ENCODE measurements around the gene DCHS2. TPM values are rescaled to one million over a fixed set of nuclear protein-coding genes. Genes with fewer than 3 reads are reported as not detected.

DCHS2 gene
- total RNA-seq, 1 experiment from 2014 or later: 0.02 TPM

GRCh38 chr4:154439224-154439623, 52.4 kb downstream of the DCHS2 start:
- Histone ChIP-seq H2AFZ (no peak overlapping the region), H3K27ac (no peak overlapping the region), H3K4me3 (no peak overlapping the region), H4K20me1 (ENCODE audit: insufficient read depth) (no peaks in the 10 kb centered on the region), H3K27me3 (ENCODE audit: insufficient read depth, low read depth) (no peaks in the 10 kb centered on the region), H3K4me1 (replicated peaks; ENCODE audit: insufficient read depth) (no peaks in the 10 kb centered on the region), H3K9me2 (ENCODE audit: insufficient read depth) (no peaks in the 10 kb centered on the region), H3K9me3 (ENCODE audit: insufficient read depth, low read depth) (no peaks in the 10 kb centered on the region), H3K4me2 (no peak overlapping the region), H3F3A (ENCODE audit: insufficient read depth, low read depth) (no peaks in the 10 kb centered on the region), H3K79me2 (ENCODE audit: low read depth) (no peaks in the 10 kb centered on the region), H3K36me3 (ENCODE audit: low read depth) (no peaks in the 10 kb centered on the region)
- no peak for DNase-seq
- CTCF ChIA-PET: no interaction called here
- intact Hi-C loops (cut with micrococcal nuclease; ENCODE audit: unreplicated experiment): no loop called here
- no TSS peak for BruUV-seq (replicated peaks)
- no peak for TF ChIP-seq EZH2 (IDR thresholded peaks at IDR 0.05; ENCODE audit: low read depth)
- TF ChIP-seq CTCF (conservative IDR thresholded peaks at IDR 0.05): no peak
- POLR2A ChIA-PET (ENCODE audit: unreplicated experiment): no interaction called here

GRCh38 chr4:154435895-154436294, 55.7 kb downstream of the DCHS2 start:
- no peak for DNase-seq
- Histone ChIP-seq H3K4me3 (no peak overlapping the region), H4K20me1 (ENCODE audit: insufficient read depth) (no peaks in the 10 kb centered on the region), H3K79me2 (ENCODE audit: low read depth) (no peaks in the 10 kb centered on the region), H3K27me3 (ENCODE audit: insufficient read depth, low read depth) (no peaks in the 10 kb centered on the region), H3K4me1 (replicated peaks; ENCODE audit: insufficient read depth) (no peaks in the 10 kb centered on the region), H3K27ac (no peak overlapping the region), H2AFZ (no peak overlapping the region), H3K4me2 (no peak overlapping the region), H3K36me3 (ENCODE audit: low read depth) (no peaks in the 10 kb centered on the region), H3K9me3 (ENCODE audit: insufficient read depth, low read depth) (no peaks in the 10 kb centered on the region), H3F3A (ENCODE audit: insufficient read depth, low read depth) (no peaks in the 10 kb centered on the region), H3K9me2 (ENCODE audit: insufficient read depth) (no peaks in the 10 kb centered on the region)
- CTCF ChIA-PET: no interaction called here
- TF ChIP-seq EZH2 (IDR thresholded peaks at IDR 0.05; ENCODE audit: low read depth): no peak
- POLR2A ChIA-PET (ENCODE audit: unreplicated experiment): no interaction called here
- intact Hi-C loops (cut with micrococcal nuclease; ENCODE audit: unreplicated experiment): no loop called here
- BruUV-seq (replicated peaks): no TSS peak

GRCh38 chr4:154433543-154433942, 58.1 kb downstream of the DCHS2 start:
- no peaks in the 10 kb centered on the region for H4K20me1 ChIP-seq (ENCODE audit: insufficient read depth)
- no peak overlapping the region for H3K27ac ChIP-seq
- H3F3A ChIP-seq (ENCODE audit: insufficient read depth, low read depth): no peaks in the 10 kb centered on the region
- TF ChIP-seq CTCF (conservative IDR thresholded peaks at IDR 0.05) (no peak), EZH2 (IDR thresholded peaks at IDR 0.05; ENCODE audit: low read depth) (no peak)
- no peak overlapping the region for H3K4me3 ChIP-seq
- no peaks in the 10 kb centered on the region for H3K4me1 ChIP-seq (replicated peaks; ENCODE audit: insufficient read depth)
- no peak for DNase-seq
- no peak overlapping the region for H2AFZ ChIP-seq
- no TSS peak for BruUV-seq (replicated peaks)
- H3K4me2 ChIP-seq: no peak overlapping the region
- intact Hi-C loops (cut with micrococcal nuclease; ENCODE audit: unreplicated experiment): no loop called here
- H3K9me3 ChIP-seq (ENCODE audit: insufficient read depth, low read depth): no peaks in the 10 kb centered on the region
- CTCF ChIA-PET: no interaction called here
- no peaks in the 10 kb centered on the region for H3K36me3 ChIP-seq (ENCODE audit: low read depth)
- H3K79me2 ChIP-seq (ENCODE audit: low read depth): no peaks in the 10 kb centered on the region
- H3K9me2 ChIP-seq (ENCODE audit: insufficient read depth): no peaks in the 10 kb centered on the region
- no peaks in the 10 kb centered on the region for H3K27me3 ChIP-seq (ENCODE audit: insufficient read depth, low read depth)
- POLR2A ChIA-PET (ENCODE audit: unreplicated experiment): no interaction called here

GRCh38 chr4:154429176-154429575, 62.4 kb downstream of the DCHS2 start:
- ChIA-PET CTCF (no interaction called here), POLR2A (ENCODE audit: unreplicated experiment) (no interaction called here)
- Histone ChIP-seq H3K79me2 (ENCODE audit: low read depth) (no peaks in the 10 kb centered on the region), H3K4me2 (no peak overlapping the region), H3K9me2 (ENCODE audit: insufficient read depth) (no peaks in the 10 kb centered on the region), H3K36me3 (ENCODE audit: low read depth) (no peaks in the 10 kb centered on the region), H3K4me1 (replicated peaks; ENCODE audit: insufficient read depth) (no peaks in the 10 kb centered on the region), H4K20me1 (ENCODE audit: insufficient read depth) (no peaks in the 10 kb centered on the region), H3K27me3 (ENCODE audit: insufficient read depth, low read depth) (no peaks in the 10 kb centered on the region), H2AFZ (no peak overlapping the region), H3K9me3 (ENCODE audit: insufficient read depth, low read depth) (no peaks in the 10 kb centered on the region), H3K27ac (no peak overlapping the region), H3F3A (ENCODE audit: insufficient read depth, low read depth) (no peaks in the 10 kb centered on the region), H3K4me3 (no peak overlapping the region)
- intact Hi-C loops (cut with micrococcal nuclease; ENCODE audit: unreplicated experiment): no loop called here
- TF ChIP-seq EZH2 (IDR thresholded peaks at IDR 0.05; ENCODE audit: low read depth) (no peak), CTCF (conservative IDR thresholded peaks at IDR 0.05) (no peak)
- no TSS peak for BruUV-seq (replicated peaks)
- no peak for DNase-seq
